Activated CD4-positive, alpha-beta T cell treated with anti-CD3 and anti-CD28 coated beads, Interleukin-2, Interleukin-6, amounts not matched to agents 100 ng/mL and 50 ng/mL, durations not matched to agents 16 hours and 8 hours (primary cell): ENCODE measurements around the gene SLC35G2.
"Not testable (repeated sequence)": the region's sequence is repeated elsewhere in the genome, so short reads cannot be mapped to it uniquely, and the experiment has no call there.

Experiments
- DNase-seq: peaks from one replicate; pipeline ENCODE4 v3.0.0-alpha.2; 2020

Gene SLC35G2

GRCh38 chr3:136835813-136836510 lies 17.0 kb downstream of the SLC35G2 start:
- no peak for DNase-seq

- DNase-seq = no peak
Measured at GRCh38 chr3:136836511-136837156, 17.7 kb downstream of the SLC35G2 start.

DNA sequence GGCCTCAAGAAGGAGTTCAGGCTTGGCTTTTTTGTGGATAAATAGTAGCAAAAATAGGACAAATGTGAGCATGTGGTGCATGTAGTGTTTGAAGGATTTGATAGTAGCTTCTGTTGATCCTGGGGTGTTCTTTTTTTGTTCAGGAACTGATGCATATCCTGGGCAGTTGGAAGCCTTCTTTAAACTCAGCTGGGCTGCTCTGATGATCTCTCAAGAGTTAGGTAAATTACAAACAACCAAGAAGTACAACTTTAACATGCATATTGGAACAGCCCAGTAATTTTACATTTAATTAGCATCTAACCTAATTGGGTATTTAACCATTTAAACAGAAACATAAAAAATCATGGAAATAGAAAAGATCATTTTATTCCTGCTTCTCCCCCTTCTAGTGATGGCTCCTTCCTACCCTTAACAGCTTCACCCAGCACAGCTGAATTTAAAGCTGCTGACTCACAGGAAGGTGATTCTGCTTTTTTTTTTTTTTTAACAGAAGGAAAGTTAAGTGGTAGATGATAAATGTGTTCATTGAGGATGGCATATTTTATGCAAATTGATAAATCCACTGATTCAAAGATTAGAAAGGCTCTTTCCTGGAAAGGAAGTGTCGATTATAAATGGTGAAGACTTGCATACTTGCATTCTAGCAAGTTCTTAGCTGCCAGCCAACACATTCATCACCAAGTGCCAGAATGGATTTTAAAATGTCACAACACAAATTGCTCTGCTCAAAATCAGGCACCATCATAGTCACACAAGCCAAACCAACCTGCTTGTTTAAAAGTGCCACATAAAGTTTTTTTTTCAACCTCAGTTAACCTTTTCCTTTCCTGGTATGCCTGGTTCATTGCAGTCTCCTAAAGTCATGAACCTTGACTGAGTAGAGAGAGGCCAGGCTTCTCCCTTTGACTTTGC lies 20.0 kb downstream of the SLC35G2 start:
- no peak for DNase-seq

GRCh38 chr3:136839556-136839931 lies 20.6 kb downstream of the SLC35G2 start:
- no peak for DNase-seq

GRCh38 chr3:136840252-136840651 lies 21.3 kb downstream of the SLC35G2 start:
- no peak for DNase-seq

GRCh38 chr3:136842294-136842693 lies 23.4 kb downstream of the SLC35G2 start:
- DNase-seq = no peak

DNA sequence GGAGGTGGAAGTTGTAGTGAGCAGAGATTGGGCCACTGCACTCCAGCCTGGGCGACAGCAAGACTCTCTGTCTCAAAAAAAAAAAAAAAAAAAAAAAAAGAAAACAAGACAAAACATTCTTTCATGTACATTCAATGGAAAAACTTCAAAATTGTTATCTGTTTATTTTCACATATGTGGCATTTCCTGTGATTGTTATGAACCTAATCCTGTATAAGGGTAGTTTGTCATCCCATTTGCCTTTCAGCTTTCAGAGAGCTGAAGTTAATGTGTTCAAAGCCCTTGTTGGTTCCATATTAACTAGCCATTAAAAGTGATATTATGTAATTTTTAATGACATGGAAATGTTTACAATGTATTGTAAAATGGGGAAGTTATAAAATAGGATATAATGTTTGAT lies 25.8 kb downstream of the SLC35G2 start:
- no peak for DNase-seq

DNA sequence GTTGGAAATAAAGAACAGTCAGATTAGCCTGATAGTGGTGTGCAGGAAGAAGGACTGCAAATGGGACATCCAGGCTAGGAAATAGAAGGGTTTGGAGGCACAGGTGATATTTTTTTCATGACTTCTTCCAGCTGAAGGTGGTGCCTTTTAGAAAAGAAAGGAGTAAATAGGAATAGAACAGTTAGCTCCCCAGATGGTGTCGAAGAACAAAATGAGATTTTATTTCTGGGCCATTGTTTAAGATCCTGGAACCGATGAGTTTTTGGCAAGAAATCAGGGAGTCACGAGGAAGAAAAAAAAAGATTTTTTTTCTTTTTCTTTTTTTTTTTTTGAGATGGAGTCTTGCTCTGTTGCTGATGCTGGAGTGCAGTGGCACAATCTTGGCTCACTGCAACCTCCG lies 33.3 kb downstream of the SLC35G2 start:
- DNase-seq = no peak

DNA sequence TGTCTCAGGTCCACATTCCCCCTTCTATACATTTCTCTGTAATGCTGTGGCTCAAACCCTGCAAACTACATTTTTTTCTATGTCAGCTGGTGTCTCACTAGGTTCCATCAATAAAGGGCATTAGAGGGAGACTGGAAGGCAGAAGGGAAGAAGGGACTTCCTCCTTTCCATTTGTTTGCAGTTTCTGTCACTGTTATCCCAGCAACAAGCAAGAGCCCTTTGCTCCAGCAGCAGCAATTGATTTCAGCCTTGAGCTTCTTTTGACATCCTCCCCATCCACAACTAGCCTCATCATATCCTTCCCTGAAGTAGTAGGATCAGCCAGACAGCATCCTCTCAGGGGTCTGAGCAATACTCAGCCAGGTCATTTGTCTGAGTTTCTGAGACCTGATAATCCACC lies 37.7 kb downstream of the SLC35G2 start:
- DNase-seq = no peak

DNA sequence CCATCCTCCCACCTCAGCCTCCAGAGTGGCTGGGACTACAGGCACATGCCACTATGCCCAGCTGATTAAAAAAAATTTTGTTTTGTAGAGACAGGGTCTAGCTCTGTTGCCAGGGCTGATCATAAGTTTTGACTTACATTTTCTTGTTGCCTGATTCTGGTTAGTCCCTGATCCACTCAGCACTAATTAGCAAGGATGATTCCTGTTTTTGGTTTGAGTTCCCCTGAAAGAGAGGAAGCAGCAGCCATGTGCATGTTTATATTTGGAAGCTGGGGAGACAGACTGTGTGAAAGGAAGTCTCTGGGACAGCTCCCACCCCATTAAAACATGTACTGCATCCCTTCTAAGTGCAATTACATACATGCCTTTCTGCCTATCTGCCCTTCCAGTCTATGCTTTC lies 39.5 kb downstream of the SLC35G2 start:
- DNase-seq = no peak

GRCh38 chr3:136860541-136860940 lies 41.6 kb downstream of the SLC35G2 start:
- no peak for DNase-seq

- DNase-seq = peak; percentile 99
Measured at GRCh38 chr3:136861890-136862616, 43.1 kb downstream of the SLC35G2 start, which contains the start of gene NCK1. NCK1 (plus strand) TSS chr3:136862208; CDS start chr3:136928002, 65,794 bp downstream.

- DNase-seq = peak; percentile 59
Measured at GRCh38 chr3:136862617-136863322, 43.8 kb downstream of the SLC35G2 start.

- DNase-seq = no peak
Measured at GRCh38 chr3:136869282-136869681, 50.4 kb downstream of the SLC35G2 start.

DNA sequence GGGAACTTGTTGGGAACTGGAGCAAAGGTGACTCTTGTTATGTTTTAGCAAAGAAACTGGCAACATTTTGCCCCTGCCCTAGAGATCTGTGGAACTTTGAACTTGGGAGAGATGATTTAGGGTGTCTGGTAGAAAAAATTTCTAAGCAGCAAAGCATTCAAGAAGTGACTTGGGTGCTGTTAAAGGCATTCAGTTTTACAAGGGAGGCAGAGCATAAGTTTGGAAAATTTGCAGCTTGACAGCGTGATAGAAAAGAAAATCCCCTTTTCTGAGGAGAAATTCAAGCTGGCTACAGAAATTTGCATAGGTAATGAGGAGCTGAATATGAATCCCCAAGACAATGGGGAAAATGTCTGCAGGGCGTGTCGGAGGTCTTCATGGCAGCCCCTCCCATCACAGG lies 53.3 kb downstream of the SLC35G2 start:
- not testable (repeated sequence) for DNase-seq

- not testable (repeated sequence) for DNase-seq
Measured at GRCh38 chr3:136879510-136879909, 60.6 kb downstream of the SLC35G2 start.

DNA sequence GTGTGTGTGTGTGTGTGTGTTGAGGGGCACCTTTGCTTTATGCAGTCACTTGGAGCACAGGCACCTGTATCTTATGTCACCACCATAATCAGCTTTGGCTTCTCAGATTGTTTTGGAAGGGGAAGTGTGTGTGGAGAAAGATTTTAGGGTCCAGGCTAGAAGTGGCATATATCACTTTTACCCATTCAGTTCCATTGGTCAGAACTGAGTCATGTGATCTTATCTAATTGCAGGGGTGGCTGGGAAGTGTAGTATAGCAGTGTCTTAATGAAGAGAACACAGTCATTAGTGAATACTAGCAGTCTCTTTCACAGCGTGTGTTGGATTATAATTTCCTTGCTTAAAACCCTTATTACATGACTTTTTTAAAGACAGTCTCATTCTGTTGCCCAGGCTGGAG lies 63.6 kb downstream of the SLC35G2 start:
- DNase-seq = no peak

DNA sequence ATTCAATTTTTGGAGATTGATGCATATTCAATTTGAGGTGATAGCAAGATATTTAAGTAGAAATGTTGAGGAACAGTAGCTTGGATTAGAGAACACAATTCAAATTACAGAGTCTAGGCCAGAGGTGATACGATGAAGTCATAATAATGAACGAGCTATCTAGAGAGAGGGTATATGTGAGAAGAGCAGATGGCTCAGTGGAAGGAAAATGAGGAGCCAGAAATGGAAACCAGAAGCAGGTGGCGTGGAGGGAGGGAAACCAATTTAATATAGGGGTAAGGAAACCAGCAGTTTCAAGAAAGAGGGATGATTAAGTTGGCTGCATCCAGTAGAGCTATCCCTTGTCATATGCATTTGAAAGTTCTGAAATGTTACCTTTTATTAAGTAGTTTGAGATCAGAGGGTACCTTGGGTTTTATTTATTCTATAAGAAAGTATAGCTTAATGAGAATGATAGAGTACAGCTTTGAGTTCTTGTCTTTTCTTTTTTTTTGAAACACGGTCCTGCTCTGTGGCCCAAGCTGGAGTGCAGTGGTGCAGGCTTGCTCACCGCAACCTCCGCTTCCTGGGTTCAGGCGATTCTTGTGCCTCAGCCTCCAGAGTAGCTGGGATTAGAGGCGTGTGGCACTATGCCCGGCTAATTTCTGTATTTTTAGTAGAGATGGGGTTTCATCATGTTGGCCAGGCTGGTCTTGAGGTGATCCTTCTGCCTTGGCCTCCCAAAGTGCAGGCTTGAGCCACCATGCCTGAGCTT lies 65.2 kb downstream of the SLC35G2 start:
- DNase-seq = no peak

DNA sequence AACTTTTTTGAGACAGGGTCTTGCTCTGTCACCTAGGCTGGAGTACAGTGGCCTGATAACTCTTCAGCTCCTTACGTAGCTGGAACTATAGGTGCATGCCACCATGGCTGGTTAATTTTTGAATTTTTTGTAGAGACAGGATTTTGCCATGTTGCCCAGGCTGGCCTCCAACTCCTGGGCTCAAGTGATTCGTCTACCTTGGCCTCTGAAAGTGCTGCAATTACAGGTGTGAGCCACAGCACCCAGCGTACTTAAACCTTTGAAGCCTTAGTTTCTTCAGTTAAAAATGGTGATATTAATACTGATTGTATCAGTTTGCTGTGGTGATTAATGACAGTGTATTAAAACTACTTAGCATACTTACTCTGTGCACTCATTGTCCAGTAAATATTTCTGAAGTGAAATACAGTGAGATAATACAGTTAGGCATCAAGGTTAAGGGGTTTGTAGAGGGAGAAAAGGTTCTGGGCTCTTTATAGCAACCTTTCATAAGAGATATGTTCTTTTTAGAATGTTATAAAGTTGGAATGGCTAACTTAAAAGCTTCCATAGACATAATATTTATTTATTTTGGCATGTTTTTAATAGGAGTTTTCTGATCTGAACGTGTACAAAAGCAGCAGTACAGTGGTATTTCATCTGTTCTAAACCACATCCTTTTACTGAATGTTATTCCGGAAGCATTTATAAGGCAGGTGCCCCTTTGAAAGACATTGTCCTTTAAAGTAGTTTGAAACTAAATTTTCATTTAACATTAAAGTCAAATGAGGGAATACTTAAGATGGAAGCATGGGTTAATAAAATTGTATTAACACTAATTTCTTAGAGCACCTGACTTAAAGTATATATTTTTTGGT lies 66.7 kb downstream of the SLC35G2 start:
- no peak for DNase-seq

DNA sequence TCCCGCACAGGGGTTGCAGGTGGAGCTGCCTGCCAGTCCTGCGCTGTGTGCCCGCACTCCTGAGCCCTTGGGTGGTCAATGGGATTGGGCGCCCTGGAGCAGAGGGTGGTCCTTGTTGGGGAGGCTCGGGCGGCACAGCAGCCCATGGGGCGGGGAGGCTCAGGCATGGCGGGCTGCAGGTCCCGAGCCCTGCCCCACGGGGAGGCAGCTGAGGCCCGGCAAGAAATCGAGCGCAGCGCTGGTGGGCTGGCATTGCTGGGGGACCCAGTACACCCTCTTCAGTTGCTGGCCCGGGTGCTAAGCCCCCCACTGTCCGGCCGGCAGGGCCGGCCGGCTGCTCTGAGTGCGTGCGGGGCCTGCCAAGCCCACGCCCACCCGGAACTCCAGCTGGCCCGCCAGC lies 71.0 kb downstream of the SLC35G2 start:
- no peak for DNase-seq
